Keratinocyte (primary cell): Measurements from ENCODE around the gene MYL7. TPM values are rescaled to one million over a fixed set of nuclear protein-coding genes. Genes with fewer than 3 reads are reported as not detected.

ENCODE experiments used
- DNase-seq: peaks from one replicate; pipeline ENCODE4 v3.0.0-alpha.2; 2011; ENCODE audit warnings: low read depth, missing footprints, low spot score
- FAIRE-seq: peaks from 2 replicates; lab custom pipeline; 2011; peaks lifted over from hg19 to GRCh38; lab: Jason Lieb, UNC
- H2AFZ ChIP-seq: 2 replicates; pipeline ENCODE4 v1.6.0; 2012; ENCODE audit warnings: low read length, control low read depth, inconsistent platforms; ENCODE audit not compliant: control insufficient read depth
- H3K27ac ChIP-seq: 2 replicates; pipeline ENCODE4 v1.5.1; 2011; ENCODE audit warnings: low read length; ENCODE audit not compliant: control insufficient read depth, insufficient read depth
- H3K27me3 ChIP-seq: 3 replicates; pipeline ENCODE4 v1.6.0; 2011; ENCODE audit warnings: low read length; ENCODE audit not compliant: control insufficient read depth, insufficient read depth; ENCODE audit errors: extremely low read depth
- H3K36me3 ChIP-seq, 2 experiments: 2 replicates in 1 of 2; 3 replicates in 1 of 2; pipeline ENCODE4 v1.5.1; 2011; ENCODE audit warnings: low read length in 2 of 2, mild to moderate bottlenecking in 1 of 2; ENCODE audit not compliant: control insufficient read depth in 2 of 2, insufficient read depth in 2 of 2; ENCODE audit errors: extremely low read depth in 1 of 2
- H3K4me1 ChIP-seq: 3 replicates; pipeline ENCODE4 v1.5.1; 2011; ENCODE audit warnings: low read length; ENCODE audit not compliant: control insufficient read depth, insufficient read depth; ENCODE audit errors: extremely low read depth
- H3K4me2 ChIP-seq: 3 replicates; pipeline ENCODE4 v1.6.0; 2011; ENCODE audit warnings: low read depth, low read length; ENCODE audit not compliant: control insufficient read depth, insufficient read depth; ENCODE audit errors: extremely low read depth
- H3K4me3 ChIP-seq, 3 experiments: fragments of 200-600 bp in 1 of 3; sonication (generic) in 1 of 3; 2 replicates in 2 of 3; 3 replicates in 1 of 3; pipeline ENCODE4 v1.5.1; 2011 to 2016; ENCODE audit warnings: low read length in 3 of 3, mild to moderate bottlenecking in 3 of 3, control low read depth in 2 of 3, inconsistent platforms in 1 of 3, low read depth in 1 of 3, mixed read lengths in 1 of 3, mixed run types in 1 of 3, moderate library complexity in 1 of 3; ENCODE audit not compliant: control insufficient read depth in 2 of 3, insufficient read depth in 2 of 3; ENCODE audit errors: extremely low read depth in 1 of 3
- H3K79me2 ChIP-seq: 2 replicates; pipeline ENCODE4 v1.6.0; 2012; ENCODE audit warnings: low read length; ENCODE audit not compliant: control insufficient read depth, insufficient read depth
- H3K9ac ChIP-seq: 3 replicates; pipeline ENCODE4 v1.6.0; 2011; ENCODE audit warnings: low read length; ENCODE audit not compliant: control insufficient read depth, insufficient read depth; ENCODE audit errors: extremely low read depth
- H3K9me1 ChIP-seq: 3 replicates; pipeline ENCODE4 v1.6.0; 2011; ENCODE audit warnings: low read length; ENCODE audit not compliant: control insufficient read depth, insufficient read depth; ENCODE audit errors: extremely low read depth
- H3K9me3 ChIP-seq: 2 replicates; pipeline ENCODE4 v1.5.1; 2012; ENCODE audit warnings: low read depth, low read length; ENCODE audit not compliant: control insufficient read depth
- H4K20me1 ChIP-seq: 3 replicates; pipeline ENCODE4 v1.6.0; 2011; ENCODE audit warnings: low read length; ENCODE audit not compliant: control insufficient read depth, insufficient read depth; ENCODE audit errors: extremely low read depth
- CTCF ChIP-seq, 3 experiments: IDR thresholded peaks in 1 of 3; conservative IDR thresholded peaks in 1 of 3; optimal IDR thresholded peaks in 1 of 3; 2 replicates in 2 of 3; 3 replicates in 1 of 3; pipeline versions ENCODE3 to v1.5.1; 2011; ENCODE audit warnings: low read length in 3 of 3, mild to moderate bottlenecking in 3 of 3, moderate library complexity in 2 of 3, control low read depth in 1 of 3, inconsistent platforms in 1 of 3; ENCODE audit not compliant: insufficient read depth in 2 of 3; ENCODE audit errors: extremely low read depth in 1 of 3
- EZH2 ChIP-seq: IDR thresholded peaks from one replicate; pipeline ENCODE4 v1.6.1; 2012; ENCODE audit warnings: inconsistent platforms, mild to moderate bottlenecking, low read length, moderate library complexity
- dilution Hi-C: fragments of 300-500 bp; cut with MboI; formaldehyde crosslinking; loops from one replicate; pipeline ENCODE4 v1.7.0; 2020; ENCODE audit warnings: low sequenced_read_pairs; ENCODE audit not compliant: extremely low pct_ligation_motif_present
- polyA plus RNA-seq, 5 experiments: library from polyadenylated mRNA; depleted of rRNA in 3 of 5; stranded (reverse) in 3 of 5; stranded (forward) in 1 of 5; unstranded in 1 of 5; fragments of >200 nt; gene quantifications; 1 replicate in 1 of 5; 2 replicates in 3 of 5; 3 replicates in 1 of 5; pipeline versions ENCODE4 v1.2.1 to v1.2.3, GENCODE V29; 2011 to 2012; ENCODE audit warnings: missing spikeins in 2 of 5, low read depth in 1 of 5, low replicate concordance in 1 of 5

MYL7 gene
- polyA plus RNA-seq, 1 donor (not counting 4 experiments of a cell fraction or from before 2014, with no cell fraction given): 0.59 TPM

GRCh38 chr7:44151956-44152355 is 10.8 kb upstream of the MYL7 start:
- DNase-seq (no peak), FAIRE-seq (no peak)

GRCh38 chr7:44150966-44151941 is 10.1 kb upstream of the MYL7 start:
- Histone ChIP-seq H3K9me1 (no peaks in the 10 kb centered on the region), H3K27me3 (peaks cover 17% of the 10 kb centered on the region), H2AFZ (no peak overlapping the region), H3K4me3 (no peak overlapping the region), H4K20me1 (no peaks in the 10 kb centered on the region), H3K9ac (no peak overlapping the region), H3K27ac (no peak overlapping the region), H3K79me2 (no peaks in the 10 kb centered on the region), H3K4me1 (no peaks in the 10 kb centered on the region), H3K36me3 (no peaks in the 10 kb centered on the region), H3K4me2 (no peak overlapping the region), H3K9me3 (no peaks in the 10 kb centered on the region)
- dilution Hi-C loops: no loop called here
- FAIRE-seq (no peak), DNase-seq (no peak)
- no peak for TF ChIP-seq EZH2
- TF ChIP-seq CTCF (optimal IDR thresholded peaks at IDR 0.05 in 1 of 3, IDR thresholded peaks at IDR 0.05 in 1 of 3, conservative IDR thresholded peaks at IDR 0.05 in 1 of 3; ENCODE audit: extremely low read depth in 1 of 3, insufficient read depth in 2 of 3, low read length in 3 of 3): no peak

More at GRCh38 chr7:44151956-44152355, 10.8 kb upstream of the MYL7 start:
- no peak overlapping the region for H3K9ac ChIP-seq
- dilution Hi-C loops: no loop called here
- TF ChIP-seq CTCF (optimal IDR thresholded peaks at IDR 0.05 in 1 of 3, IDR thresholded peaks at IDR 0.05 in 1 of 3, conservative IDR thresholded peaks at IDR 0.05 in 1 of 3; ENCODE audit: extremely low read depth in 1 of 3, insufficient read depth in 2 of 3, low read length in 3 of 3) (no peak), EZH2 (no peak)
- H4K20me1 ChIP-seq: no peaks in the 10 kb centered on the region
- H3K4me2 ChIP-seq: no peak overlapping the region
- H2AFZ ChIP-seq: no peak overlapping the region
- H3K27ac ChIP-seq: no peak overlapping the region
- H3K9me3 ChIP-seq: no peaks in the 10 kb centered on the region
- H3K9me1 ChIP-seq: no peaks in the 10 kb centered on the region
- H3K79me2 ChIP-seq: no peaks in the 10 kb centered on the region
- no peaks in the 10 kb centered on the region for H3K4me1 ChIP-seq
- H3K27me3 ChIP-seq: peaks cover 11% of the 10 kb centered on the region
- no peak overlapping the region for H3K4me3 ChIP-seq
- no peaks in the 10 kb centered on the region for H3K36me3 ChIP-seq
